Hepatic stellate cell (primary cell): Measurements from ENCODE around the gene CCDC170.

Source experiments
- DNase-seq: peaks from one replicate; pipeline ENCODE4 v3.0.0; 2011; ENCODE audit warnings: low spot score

The CCDC170 gene

GRCh38 chr6:151546941-151547659 lies 53.3 kb downstream of the CCDC170 start:
- DNase-seq = no peak

- DNase-seq = no peak
Observed at GRCh38 chr6:151548201-151548600, 54.4 kb downstream of the CCDC170 start.

- no peak for DNase-seq
Observed at GRCh38 chr6:151549790-151550189, 56.0 kb downstream of the CCDC170 start.

- DNase-seq = no peak
Observed at GRCh38 chr6:151550618-151551017, 56.8 kb downstream of the CCDC170 start.

- DNase-seq = no peak
Observed at GRCh38 chr6:151551223-151551857, 57.5 kb downstream of the CCDC170 start.

GRCh38 chr6:151553416-151554165 lies 59.8 kb downstream of the CCDC170 start:
- no peak for DNase-seq

GRCh38 chr6:151561238-151561637 lies 67.4 kb downstream of the CCDC170 start:
- no peak for DNase-seq

- DNase-seq = no peak
Observed at GRCh38 chr6:151564654-151565053, 70.8 kb downstream of the CCDC170 start.

GRCh38 chr6:151565940-151566339 lies 72.1 kb downstream of the CCDC170 start:
- no peak for DNase-seq

GRCh38 chr6:151566557-151566956 lies 72.7 kb downstream of the CCDC170 start:
- DNase-seq = no peak

GRCh38 chr6:151576633-151577032 lies 82.8 kb downstream of the CCDC170 start:
- DNase-seq = no peak

- no peak for DNase-seq
Observed at GRCh38 chr6:151577257-151577656, 83.4 kb downstream of the CCDC170 start.

GRCh38 chr6:151585741-151586140 lies 91.9 kb downstream of the CCDC170 start:
- DNase-seq = no peak

- DNase-seq = no peak
Observed at GRCh38 chr6:151589667-151590066, 95.8 kb downstream of the CCDC170 start.

- DNase-seq = no peak
Observed at GRCh38 chr6:151590742-151591141, 96.9 kb downstream of the CCDC170 start.

- no peak for DNase-seq
Observed at GRCh38 chr6:151592449-151593159, 98.8 kb downstream of the CCDC170 start.

- DNase-seq = no peak
Observed at GRCh38 chr6:151609146-151609902, 115.5 kb downstream of the CCDC170 start.

- no peak for DNase-seq
Observed at GRCh38 chr6:151610326-151610725, 116.5 kb downstream of the CCDC170 start.

GRCh38 chr6:151614630-151615029 lies 120.8 kb downstream of the CCDC170 start:
- no peak for DNase-seq

GRCh38 chr6:151616091-151616513 lies 122.3 kb downstream of the CCDC170 start:
- DNase-seq = no peak

- DNase-seq = no peak
Observed at GRCh38 chr6:151616600-151616999, 122.8 kb downstream of the CCDC170 start.

- DNase-seq = no peak
Observed at GRCh38 chr6:151617539-151617938, 123.7 kb downstream of the CCDC170 start.
